T-helper 2 cell treated with Interferon-gamma antibody and Interleukin-4, amounts not matched to agents 100 ng/mL and 5 ng/mL, for 36 hours (primary cell): ENCODE data around the gene CLK2. TPM values are rescaled to one million over a fixed set of nuclear protein-coding genes. Genes with fewer than 3 reads are reported as not detected.
"Not testable (repeated sequence)": the region's sequence is repeated elsewhere in the genome, so short reads cannot be mapped to it uniquely, and the experiment has no call there.

Source experiments
- intact Hi-C: fragments of 100-400 bp; cut with micrococcal nuclease; formaldehyde crosslinking; loops from one replicate; pipeline ENCODE4 v1.15.1; 2023
- total RNA-seq: library from RNA; stranded (reverse); gene quantifications from 2 replicates; pipeline ENCODE4 v1.2.3, GENCODE V29; 2022

CLK2 gene
- total RNA-seq, 1 donor from 2014 or later = 91.9 TPM

GRCh38 chr1:155218854-155219591, 54.3 kb downstream of the CLK2 start:
- intact Hi-C loops = no loop called here

DNA sequence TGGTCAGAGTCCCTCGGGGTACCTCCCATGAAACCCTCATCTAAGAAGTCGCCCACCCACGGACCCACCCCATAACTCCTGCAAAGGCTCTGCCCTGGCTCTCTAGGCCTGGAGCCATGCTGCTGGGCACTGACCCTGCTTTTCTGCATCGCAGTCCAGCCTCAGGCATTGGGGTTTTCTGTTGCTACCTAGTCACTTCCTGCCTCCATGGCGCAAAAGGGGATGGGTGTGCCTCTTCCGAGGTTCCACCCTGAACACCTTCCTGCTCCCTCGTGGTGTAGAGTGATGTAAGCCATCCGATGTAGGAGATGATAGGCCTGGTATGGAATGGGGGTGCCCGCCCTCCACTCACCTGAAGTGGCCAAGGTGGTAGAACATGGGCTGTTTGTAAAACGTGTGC, 58.6 kb downstream of the CLK2 start:
- intact Hi-C loops = not testable (repeated sequence)

Other genes starting within 250 kb of the CLK2 start
- gene DCST2, start 239.7 kb downstream of the CLK2 start, total RNA-seq = 0.16 and 0.23 TPM in 2 replicates
- gene DCST1, start 239.7 kb downstream of the CLK2 start, total RNA-seq = not detected in 2 replicates
- gene ADAM15, start 222.2 kb downstream of the CLK2 start, total RNA-seq = 47.0 and 51.4 TPM in 2 replicates
- 6.0 and 6.8 TPM in 2 replicates for gene EFNA4, start 209.8 kb downstream of the CLK2 start, total RNA-seq
- 2.3 and 2.4 TPM in 2 replicates for gene EFNA3, start 194.7 kb downstream of the CLK2 start, total RNA-seq
- gene EFNA1, start 145.6 kb downstream of the CLK2 start, total RNA-seq = not detected in 2 replicates
- 32.1 and 35.4 TPM in 2 replicates for gene SLC50A1, start 137.7 kb downstream of the CLK2 start, total RNA-seq
- 40.4 and 41.6 TPM in 2 replicates for gene DPM3, start 133.0 kb downstream of the CLK2 start, total RNA-seq
- 220 and 221 TPM in 2 replicates for gene KRTCAP2, start 100.2 kb downstream of the CLK2 start, total RNA-seq
- 15.2 and 17.3 TPM in 2 replicates for gene TRIM46, start 99.7 kb downstream of the CLK2 start, total RNA-seq
- gene THBS3, start 65.6 kb downstream of the CLK2 start, total RNA-seq = 13.7 and 13.8 TPM in 2 replicates
- 38.8 and 40.9 TPM in 2 replicates for gene MTX1, start 64.8 kb downstream of the CLK2 start, total RNA-seq
- 19.2 and 21.4 TPM in 2 replicates for gene ENTREP3, start 18.0 kb downstream of the CLK2 start, total RNA-seq
- 89.7 and 96.1 TPM in 2 replicates for gene SCAMP3, start 11.1 kb downstream of the CLK2 start, total RNA-seq
- 2.9 and 3.8 TPM in 2 replicates for gene HCN3, start 4.0 kb upstream of the CLK2 start, total RNA-seq
- gene PKLR, start 27.9 kb upstream of the CLK2 start, total RNA-seq = not detected in 2 replicates
- gene FDPS, start 35.4 kb upstream of the CLK2 start, total RNA-seq = 210 TPM in 2 replicates
- gene RUSC1, start 47.4 kb upstream of the CLK2 start, total RNA-seq = 28.1 and 28.6 TPM in 2 replicates